ENCODE measurements around the gene CPN2.

CPN2 gene

GRCh38 chr3:194346035-194346434, 5.1 kb downstream of the CPN2 start:
- Histone ChIP-seq H3K4me2 (ENCODE audit: low read depth, low read length, poor library complexity, severe bottlenecking) (no peak overlapping the region), H3K36me3 (ENCODE audit: insufficient read depth, low read length) (no peaks in the 10 kb centered on the region), H3K9me3 (ENCODE audit: insufficient read depth, low read depth, low read length) (no peaks in the 10 kb centered on the region), H4K20me1 (ENCODE audit: insufficient read depth, low read length, poor library complexity, severe bottlenecking) (no peaks in the 10 kb centered on the region), H2AFZ (ENCODE audit: low read length) (no peak overlapping the region), H3K79me2 (ENCODE audit: insufficient read depth, low read length) (no peaks in the 10 kb centered on the region), H3K4me1 (ENCODE audit: insufficient read depth, low read length, poor library complexity, severe bottlenecking) (no peaks in the 10 kb centered on the region), H3K4me3 (ENCODE audit: low read length, poor library complexity, severe bottlenecking) (no peak overlapping the region), H3K27me3 (ENCODE audit: insufficient read depth, low read length, poor library complexity, severe bottlenecking) (no peaks in the 10 kb centered on the region), H3F3A (ENCODE audit: low read depth) (no peaks in the 10 kb centered on the region), H3K9ac (ENCODE audit: low read depth, low read length, poor library complexity, severe bottlenecking) (no peak overlapping the region), H3K9me2 (replicated peaks; ENCODE audit: low read depth, low read length) (no peaks in the 10 kb centered on the region)
- TF ChIP-seq EZH2phosphoT487 (IDR thresholded peaks at IDR 0.05; ENCODE audit: borderline replicate concordance), result no peak
- no peak for TF ChIP-seq CTCF (conservative IDR thresholded peaks at IDR 0.05; ENCODE audit: low read length)

- Histone ChIP-seq H3F3A (ENCODE audit: low read depth) (no peaks in the 10 kb centered on the region), H3K4me2 (ENCODE audit: low read depth, low read length, poor library complexity, severe bottlenecking) (no peak overlapping the region), H3K79me2 (ENCODE audit: insufficient read depth, low read length) (no peaks in the 10 kb centered on the region), H3K27me3 (ENCODE audit: insufficient read depth, low read length, poor library complexity, severe bottlenecking) (no peaks in the 10 kb centered on the region), H3K4me1 (ENCODE audit: insufficient read depth, low read length, poor library complexity, severe bottlenecking) (no peaks in the 10 kb centered on the region), H2AFZ (ENCODE audit: low read length) (no peak overlapping the region), H3K36me3 (ENCODE audit: insufficient read depth, low read length) (no peaks in the 10 kb centered on the region), H3K9me3 (ENCODE audit: insufficient read depth, low read depth, low read length) (no peaks in the 10 kb centered on the region), H3K9me2 (replicated peaks; ENCODE audit: low read depth, low read length) (no peaks in the 10 kb centered on the region), H4K20me1 (ENCODE audit: insufficient read depth, low read length, poor library complexity, severe bottlenecking) (no peaks in the 10 kb centered on the region), H3K4me3 (ENCODE audit: low read length, poor library complexity, severe bottlenecking) (no peak overlapping the region), H3K9ac (ENCODE audit: low read depth, low read length, poor library complexity, severe bottlenecking) (no peak overlapping the region)
- TF ChIP-seq EZH2phosphoT487 (IDR thresholded peaks at IDR 0.05; ENCODE audit: borderline replicate concordance), result no peak
- TF ChIP-seq CTCF (conservative IDR thresholded peaks at IDR 0.05; ENCODE audit: low read length), result peak; percentile 98
Observed at GRCh38 chr3:194344012-194344411, 7.1 kb downstream of the CPN2 start.

- Histone ChIP-seq H2AFZ (ENCODE audit: low read length) (no peak overlapping the region), H3K9me2 (replicated peaks; ENCODE audit: low read depth, low read length) (no peaks in the 10 kb centered on the region), H3K27me3 (ENCODE audit: insufficient read depth, low read length, poor library complexity, severe bottlenecking) (no peaks in the 10 kb centered on the region), H4K20me1 (ENCODE audit: insufficient read depth, low read length, poor library complexity, severe bottlenecking) (no peaks in the 10 kb centered on the region), H3K4me1 (ENCODE audit: insufficient read depth, low read length, poor library complexity, severe bottlenecking) (no peaks in the 10 kb centered on the region), H3K4me3 (ENCODE audit: low read length, poor library complexity, severe bottlenecking) (no peak overlapping the region), H3K36me3 (ENCODE audit: insufficient read depth, low read length) (no peaks in the 10 kb centered on the region), H3F3A (ENCODE audit: low read depth) (no peaks in the 10 kb centered on the region), H3K79me2 (ENCODE audit: insufficient read depth, low read length) (no peaks in the 10 kb centered on the region), H3K9ac (ENCODE audit: low read depth, low read length, poor library complexity, severe bottlenecking) (no peak overlapping the region), H3K4me2 (ENCODE audit: low read depth, low read length, poor library complexity, severe bottlenecking) (no peak overlapping the region), H3K9me3 (ENCODE audit: insufficient read depth, low read depth, low read length) (no peaks in the 10 kb centered on the region)
- no peak for TF ChIP-seq CTCF (conservative IDR thresholded peaks at IDR 0.05; ENCODE audit: low read length)
- no peak for TF ChIP-seq EZH2phosphoT487 (IDR thresholded peaks at IDR 0.05; ENCODE audit: borderline replicate concordance)
Observed at GRCh38 chr3:194343561-194343893, 7.6 kb downstream of the CPN2 start.
